Activated naive CD4-positive, alpha-beta T cell treated with Interleukin-2 at 50 U/mL for 16 hours (primary cell): ENCODE measurements around the gene U2AF1L4.
"Not testable (repeated sequence)": the region's sequence is repeated elsewhere in the genome, so short reads cannot be mapped to it uniquely, and the experiment has no call there.

Experiments used
- DNase-seq: peaks from one replicate; pipeline ENCODE4 v3.0.0-alpha.2; 2020

U2AF1L4 gene

DNA sequence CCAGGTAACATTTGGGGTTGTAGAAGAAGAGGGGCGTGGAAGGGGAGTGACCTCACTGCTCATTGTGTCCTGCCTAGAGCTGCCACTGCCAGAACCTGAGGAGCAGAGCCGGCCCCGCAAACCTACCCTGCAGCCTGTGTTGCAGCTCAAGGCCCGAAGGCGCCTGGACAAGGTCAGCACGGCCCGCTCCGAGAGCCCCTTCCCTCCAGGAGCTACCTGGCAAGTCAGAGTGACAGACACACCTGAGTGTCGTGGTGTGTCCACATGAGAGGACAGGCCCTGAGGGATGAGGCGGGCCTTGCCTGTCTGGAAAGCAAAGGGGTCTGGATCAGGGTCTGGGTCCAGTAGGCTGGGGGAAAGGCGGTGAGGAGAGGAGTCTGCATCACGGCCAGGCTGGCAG, 20.7 kb downstream of the U2AF1L4 start:
- DNase-seq, result no peak

- not testable (repeated sequence) for DNase-seq
Observed at GRCh38 chr19:35724132-35724531, 21.1 kb downstream of the U2AF1L4 start.

DNA sequence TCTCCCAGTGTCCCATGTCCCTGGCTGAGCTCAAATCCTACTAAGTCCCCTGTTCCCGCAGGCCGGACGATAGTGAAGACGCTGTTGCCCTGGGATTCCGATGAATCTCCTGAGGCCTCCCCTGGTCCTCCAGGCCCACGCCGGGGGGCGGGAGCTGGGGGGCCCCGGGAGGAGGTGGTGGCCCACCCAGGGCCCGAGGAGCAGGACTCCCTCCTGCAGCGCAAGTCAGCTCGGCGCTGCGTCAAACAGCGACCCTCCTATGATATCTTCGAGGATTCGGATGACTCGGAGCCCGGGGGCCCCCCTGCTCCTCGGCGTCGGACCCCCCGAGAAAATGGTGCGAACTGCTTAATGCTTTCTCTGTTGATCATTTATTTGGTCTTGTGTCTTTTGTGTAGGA, 21.5 kb downstream of the U2AF1L4 start:
- no peak for DNase-seq

DNA sequence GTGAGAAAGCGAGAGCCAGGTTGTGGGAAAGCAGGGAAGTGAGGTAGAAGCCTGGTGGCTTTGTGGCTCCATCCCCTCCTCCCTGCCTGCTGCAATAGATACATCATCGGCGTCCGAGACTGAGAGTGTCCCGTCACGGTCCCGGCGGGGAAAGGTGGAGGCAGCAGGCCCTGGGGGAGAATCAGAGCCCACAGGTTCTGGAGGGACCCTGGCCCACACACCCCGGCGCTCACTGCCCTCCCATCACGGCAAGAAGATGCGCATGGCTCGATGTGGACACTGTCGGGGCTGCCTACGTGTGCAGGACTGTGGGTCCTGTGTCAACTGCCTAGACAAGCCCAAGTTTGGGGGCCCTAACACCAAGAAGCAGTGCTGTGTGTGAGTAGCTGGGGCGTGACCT, 22.3 kb downstream of the U2AF1L4 start:
- no peak for DNase-seq

DNA sequence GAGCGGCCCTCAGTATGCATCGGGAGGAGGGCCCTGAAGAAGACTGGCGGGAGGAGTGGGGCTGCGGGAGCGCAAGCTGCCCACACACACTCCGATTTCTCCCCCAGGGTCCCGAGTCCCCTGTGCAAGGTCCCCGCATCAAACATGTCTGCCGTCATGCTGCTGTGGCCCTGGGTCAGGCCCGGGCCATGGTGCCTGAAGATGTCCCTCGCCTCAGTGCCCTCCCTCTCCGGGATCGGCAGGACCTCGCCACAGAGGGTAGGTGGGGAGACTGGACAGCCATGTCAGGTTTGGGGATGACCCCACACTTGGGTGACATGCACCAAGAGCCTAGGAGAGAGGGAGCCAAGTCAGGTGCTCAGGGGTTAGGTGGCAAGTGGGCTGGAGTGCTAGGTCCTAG, 22.8 kb downstream of the U2AF1L4 start:
- no peak for DNase-seq

DNA sequence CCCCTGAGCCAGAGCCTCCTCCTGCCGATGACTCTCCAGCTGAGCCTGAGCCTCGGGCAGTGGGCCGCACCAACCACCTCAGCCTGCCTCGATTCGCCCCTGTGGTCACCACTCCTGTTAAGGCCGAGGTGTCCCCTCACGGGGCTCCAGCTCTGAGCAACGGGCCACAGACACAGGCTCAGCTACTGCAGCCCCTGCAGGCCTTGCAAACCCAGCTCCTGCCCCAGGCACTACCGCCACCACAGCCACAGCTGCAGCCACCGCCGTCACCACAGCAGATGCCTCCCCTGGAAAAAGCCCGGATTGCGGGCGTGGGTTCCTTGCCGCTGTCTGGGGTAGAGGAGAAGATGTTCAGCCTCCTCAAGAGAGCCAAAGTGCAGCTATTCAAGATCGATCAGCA, 23.8 kb downstream of the U2AF1L4 start:
- DNase-seq, result no peak

GRCh38 chr19:35720648-35721047, 24.6 kb downstream of the U2AF1L4 start:
- no peak for DNase-seq

DNA sequence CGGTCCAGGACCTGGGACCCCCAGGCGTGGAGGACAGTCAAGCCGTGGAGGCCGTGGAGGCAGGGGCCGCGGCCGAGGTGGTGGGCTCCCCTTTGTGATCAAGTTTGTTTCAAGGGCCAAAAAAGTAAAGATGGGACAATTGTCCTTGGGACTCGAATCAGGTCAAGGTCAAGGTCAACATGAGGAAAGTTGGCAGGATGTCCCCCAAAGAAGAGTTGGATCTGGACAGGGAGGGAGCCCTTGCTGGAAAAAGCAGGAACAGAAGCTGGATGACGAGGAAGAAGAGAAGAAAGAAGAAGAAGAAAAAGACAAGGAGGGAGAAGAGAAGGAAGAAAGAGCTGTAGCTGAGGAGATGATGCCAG, 25.1 kb downstream of the U2AF1L4 start:
- no peak for DNase-seq

DNA sequence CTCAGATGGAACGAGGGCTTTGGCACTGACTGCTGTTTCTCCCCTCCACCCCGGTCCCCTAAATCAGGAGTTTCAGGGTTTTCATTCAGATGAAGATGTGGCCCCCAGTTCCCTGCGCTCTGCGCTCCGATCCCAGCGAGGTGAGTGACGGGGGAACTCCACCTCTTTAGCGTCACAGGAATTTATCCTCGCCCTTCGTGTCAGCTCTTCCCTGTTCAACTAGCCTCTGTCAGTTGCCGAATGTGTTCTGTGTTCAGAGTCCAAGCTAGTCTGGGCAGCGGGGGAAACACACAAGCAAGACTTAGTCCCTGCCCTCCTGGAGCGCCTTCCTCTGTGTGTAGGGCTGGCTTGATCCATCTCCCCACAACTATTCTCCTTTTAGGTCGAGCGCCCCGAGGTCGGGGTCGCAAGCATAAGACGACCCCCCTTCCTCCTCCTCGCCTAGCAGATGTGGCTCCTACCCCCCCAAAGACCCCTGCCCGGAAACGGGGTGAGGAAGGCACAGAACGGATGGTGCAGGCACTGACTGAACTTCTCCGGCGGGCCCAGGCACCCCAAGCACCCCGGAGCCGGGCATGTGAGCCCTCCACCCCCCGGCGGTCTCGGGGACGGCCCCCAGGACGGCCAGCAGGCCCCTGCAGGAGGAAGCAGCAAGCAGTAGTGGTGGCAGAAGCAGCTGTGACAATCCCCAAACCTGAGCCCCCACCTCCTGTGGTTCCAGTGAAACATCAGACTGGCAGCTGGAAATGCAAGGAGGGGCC, 25.6 kb downstream of the U2AF1L4 start:
- no peak for DNase-seq

GRCh38 chr19:35718345-35719041, 26.7 kb downstream of the U2AF1L4 start:
- peak; percentile 68 for DNase-seq

GRCh38 chr19:35717665-35718344, 27.4 kb downstream of the U2AF1L4 start, which contains the start of gene KMT2B:
TSS of gene KMT2B (plus strand) at chr19:35718003. CDS start at chr19:35718019, 16 bp downstream.
- no peak for DNase-seq

DNA sequence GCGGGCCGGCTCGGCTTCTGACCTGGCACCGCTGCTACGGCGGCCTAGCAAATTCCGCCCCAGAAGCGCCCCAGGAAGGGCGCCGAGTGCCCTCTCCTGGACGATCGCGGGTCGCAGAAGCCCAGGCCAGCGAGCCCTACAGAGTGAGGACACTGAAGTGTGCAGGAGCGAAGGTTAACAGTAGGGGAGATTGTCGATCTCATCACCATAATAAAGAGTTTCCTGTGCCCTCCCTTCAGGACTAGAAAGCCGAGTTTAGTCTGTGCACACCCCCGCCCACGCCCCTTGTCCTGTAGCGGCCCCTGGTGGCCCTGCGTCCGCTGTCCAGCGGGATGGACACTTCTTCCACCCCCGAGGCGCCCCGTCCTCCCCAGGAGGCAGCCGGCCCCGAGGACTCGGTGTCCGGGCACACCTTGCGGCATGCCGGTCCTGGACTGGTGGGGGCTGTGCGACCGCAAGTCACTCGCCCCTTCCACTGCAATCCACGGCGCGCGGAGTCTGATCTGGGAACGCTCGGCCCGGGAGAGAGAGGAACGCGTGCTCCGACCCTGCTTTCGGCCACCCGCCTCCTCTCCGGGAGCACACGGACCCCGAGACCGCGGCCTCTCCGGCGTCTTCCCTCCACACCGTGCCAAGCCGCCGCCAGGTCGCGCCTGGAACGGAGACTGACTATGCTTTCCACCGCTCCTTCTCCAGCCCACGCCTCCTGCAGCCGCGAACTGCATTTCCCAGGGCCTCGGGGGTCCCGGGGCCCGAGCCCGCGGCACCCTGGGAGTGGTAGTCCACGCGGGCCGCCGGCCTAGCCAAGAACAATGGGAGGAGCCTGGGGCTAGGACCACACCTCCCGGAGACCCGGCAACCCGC, 28.2 kb downstream of the U2AF1L4 start:
- DNase-seq, result peak; percentile 98

GRCh38 chr19:35715981-35716800, 29.0 kb downstream of the U2AF1L4 start:
- DNase-seq, result peak; percentile 21

- no peak for DNase-seq
Observed at GRCh38 chr19:35715355-35715809, 29.8 kb downstream of the U2AF1L4 start.

DNA sequence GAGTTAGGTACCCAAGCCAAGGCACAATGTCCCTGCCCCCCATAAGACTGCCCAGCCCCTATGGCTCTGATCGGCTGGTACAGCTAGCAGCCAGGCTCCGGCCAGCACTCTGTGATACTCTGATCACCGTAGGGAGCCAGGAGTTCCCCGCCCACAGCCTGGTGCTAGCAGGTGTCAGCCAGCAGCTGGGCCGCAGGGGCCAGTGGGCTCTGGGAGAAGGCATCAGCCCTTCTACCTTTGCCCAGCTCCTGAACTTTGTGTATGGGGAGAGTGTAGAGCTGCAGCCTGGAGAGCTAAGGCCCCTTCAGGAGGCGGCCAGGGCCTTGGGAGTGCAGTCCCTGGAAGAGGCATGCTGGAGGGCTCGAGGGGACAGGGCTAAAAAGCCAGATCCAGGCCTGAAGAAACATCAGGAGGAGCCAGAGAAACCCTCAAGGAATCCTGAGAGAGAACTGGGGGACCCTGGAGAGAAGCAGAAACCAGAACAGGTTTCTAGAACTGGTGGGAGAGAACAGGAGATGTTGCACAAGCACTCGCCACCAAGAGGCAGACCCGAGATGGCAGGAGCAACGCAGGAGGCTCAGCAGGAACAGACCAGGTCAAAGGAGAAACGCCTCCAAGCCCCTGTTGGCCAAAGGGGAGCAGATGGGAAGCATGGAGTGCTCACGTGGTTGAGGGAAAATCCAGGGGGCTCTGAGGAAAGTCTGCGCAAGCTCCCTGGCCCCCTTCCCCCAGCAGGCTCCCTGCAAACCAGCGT, 30.4 kb downstream of the U2AF1L4 start:
- no peak for DNase-seq

DNA sequence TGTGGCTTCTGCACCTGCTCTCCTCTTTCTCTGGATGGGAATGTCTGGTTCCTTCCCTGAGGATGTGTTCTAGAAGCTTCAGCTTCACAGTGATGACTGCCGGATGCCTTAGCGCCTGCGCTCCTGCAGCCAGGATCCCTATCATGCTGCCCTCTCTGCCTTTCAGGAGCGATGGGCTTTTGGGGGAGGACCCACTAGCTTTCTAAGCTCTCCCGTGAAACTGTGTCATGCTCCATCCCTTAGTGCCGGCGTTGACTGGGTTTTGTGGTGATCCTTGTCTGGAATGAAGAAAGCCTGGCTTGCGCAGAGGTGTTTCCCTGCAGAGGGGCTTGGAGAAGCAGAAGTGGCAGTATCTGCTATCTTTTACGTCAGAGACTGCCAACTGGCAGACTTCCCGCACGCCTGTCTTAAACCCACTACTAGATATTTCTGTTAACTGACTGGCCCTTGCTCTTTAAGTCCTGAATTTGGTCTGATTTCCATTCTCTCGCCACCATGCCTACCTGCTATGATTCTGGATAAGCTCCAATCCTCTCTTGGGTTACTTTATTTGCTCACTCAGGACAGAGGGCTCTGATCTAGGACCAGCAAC, 31.2 kb downstream of the U2AF1L4 start:
- DNase-seq, result no peak

DNA sequence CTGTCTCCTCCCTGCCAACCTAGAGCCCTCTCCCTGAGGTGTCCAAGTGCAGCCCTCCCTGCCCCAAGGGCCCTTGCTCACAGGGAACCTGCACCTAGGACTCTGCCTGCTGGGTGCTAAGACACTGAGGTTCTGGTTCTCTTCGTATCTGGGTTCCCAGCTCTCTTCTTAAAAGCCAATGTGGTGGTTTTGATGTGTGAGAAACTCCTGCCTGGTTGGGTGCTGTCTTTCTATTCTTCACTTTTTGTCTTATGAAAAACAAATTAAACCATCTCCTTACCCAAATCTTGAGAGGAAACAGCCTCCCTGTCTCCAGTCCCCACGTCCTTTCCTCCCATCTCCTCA, 31.7 kb downstream of the U2AF1L4 start:
- no peak for DNase-seq

DNA sequence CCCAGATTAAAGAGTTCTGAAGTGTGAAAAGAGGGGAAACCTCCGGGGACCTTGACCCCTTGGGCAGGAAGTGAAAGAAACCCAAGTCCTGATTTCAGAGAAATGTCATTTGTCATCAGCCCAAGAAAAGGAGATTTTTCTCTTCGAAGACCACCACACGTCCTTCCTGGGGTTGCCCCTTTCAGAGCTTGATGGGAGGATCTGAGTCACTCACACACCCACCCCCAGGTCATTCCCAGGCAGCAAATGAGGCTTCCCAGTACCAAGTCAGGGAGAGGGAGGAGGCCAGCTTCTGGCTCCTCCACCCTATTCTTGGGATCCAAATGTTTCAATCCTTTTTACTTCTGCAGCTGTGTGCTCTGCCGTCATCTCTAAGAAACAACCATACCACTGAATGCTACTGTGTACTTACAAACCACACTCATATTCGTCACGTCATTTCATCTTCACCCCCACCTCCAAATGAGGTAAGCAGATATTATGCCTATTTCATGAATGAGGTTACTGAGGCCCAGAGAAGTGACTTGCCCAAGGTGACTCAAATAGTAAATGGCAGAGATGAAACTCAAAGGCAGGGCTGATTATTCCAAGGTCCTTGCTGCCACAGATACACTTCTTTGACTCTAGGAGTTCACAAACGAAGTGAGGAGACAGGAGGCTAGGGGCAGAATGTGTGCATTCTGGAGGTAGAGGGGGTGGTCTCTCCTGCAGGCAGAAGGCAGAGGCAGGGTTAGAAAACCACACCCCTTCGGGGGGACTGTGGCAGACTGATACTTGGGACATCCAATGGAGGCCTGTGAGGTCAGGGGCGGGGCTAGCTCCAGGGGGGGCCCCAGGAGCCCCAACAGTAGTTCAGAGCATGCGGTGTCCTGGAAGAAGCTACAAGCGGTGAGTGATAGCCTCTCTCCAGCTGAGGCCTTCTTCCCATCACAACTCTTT, 32.4 kb downstream of the U2AF1L4 start:
- DNase-seq, result peak; percentile 67
